ENCODE data around the gene PCSK2.

Gene PCSK2

GRCh38 chr20:17287998-17288397, 61.2 kb downstream of the PCSK2 start:
- H3K36me3 Mint-ChIP-seq (ENCODE audit: insufficient read depth) = no peaks in the 10 kb centered on the region
- H3K9me3 Mint-ChIP-seq = peaks cover 0 to 2% of the 10 kb centered on the region in 2 donors
- H3K27me3 Mint-ChIP-seq = peaks cover 5 to 18% of the 10 kb centered on the region in 2 donors
- H3K27ac Mint-ChIP-seq = no peak overlapping the region
- ATAC-seq (replicated peaks) (no peak), DNase-seq (no peak)
- H3K4me3 Mint-ChIP-seq = no peak overlapping the region
- H3K4me1 Mint-ChIP-seq (ENCODE audit: low read depth in 2 of 2) = no peaks in the 10 kb centered on the region

- ATAC-seq (replicated peaks) (no peak), DNase-seq (no peak)
- no peaks in the 10 kb centered on the region for H3K36me3 Mint-ChIP-seq (ENCODE audit: insufficient read depth)
- H3K27ac Mint-ChIP-seq = no peak overlapping the region
- no peaks in the 10 kb centered on the region for H3K4me1 Mint-ChIP-seq (ENCODE audit: low read depth in 2 of 2)
- no peak overlapping the region for H3K4me3 Mint-ChIP-seq
- peaks cover 0 to 8% of the 10 kb centered on the region in 2 donors for H3K27me3 Mint-ChIP-seq
- H3K9me3 Mint-ChIP-seq = no peaks in the 10 kb centered on the region
These were observed 68.4 kb downstream of the PCSK2 start for GRCh38 chr20:17295151-17295726.

GRCh38 chr20:17295991-17296390, 69.2 kb downstream of the PCSK2 start:
- Mint-ChIP-seq H3K4me1 (ENCODE audit: low read depth in 2 of 2) (no peaks in the 10 kb centered on the region), H3K27me3 (peaks cover 0 to 8% of the 10 kb centered on the region in 2 donors), H3K9me3 (no peaks in the 10 kb centered on the region), H3K4me3 (no peak overlapping the region), H3K36me3 (ENCODE audit: insufficient read depth) (no peaks in the 10 kb centered on the region), H3K27ac (no peak overlapping the region)
- ATAC-seq (replicated peaks) (no peak), DNase-seq (no peak)

GRCh38 chr20:17298171-17298570, 71.3 kb downstream of the PCSK2 start:
- no peak overlapping the region for H3K27ac Mint-ChIP-seq
- no peak for DNase-seq

GRCh38 chr20:17298751-17299150, 71.9 kb downstream of the PCSK2 start:
- peaks cover 0 to 15% of the 10 kb centered on the region in 2 donors for H3K27me3 Mint-ChIP-seq
- no peak overlapping the region for H3K4me3 Mint-ChIP-seq
- no peaks in the 10 kb centered on the region for H3K36me3 Mint-ChIP-seq (ENCODE audit: insufficient read depth)
- no peak overlapping the region for H3K27ac Mint-ChIP-seq
- no peak for ATAC-seq (replicated peaks)
- H3K4me1 Mint-ChIP-seq (ENCODE audit: low read depth in 2 of 2) = no peaks in the 10 kb centered on the region
- no peaks in the 10 kb centered on the region for H3K9me3 Mint-ChIP-seq
- no peak for DNase-seq

More at GRCh38 chr20:17298171-17298570, 71.3 kb downstream of the PCSK2 start:
- H3K27me3 Mint-ChIP-seq = peaks cover 0 to 15% of the 10 kb centered on the region in 2 donors
- H3K36me3 Mint-ChIP-seq (ENCODE audit: insufficient read depth) = no peaks in the 10 kb centered on the region
- H3K9me3 Mint-ChIP-seq = no peaks in the 10 kb centered on the region
- no peak for ATAC-seq (replicated peaks)
- no peaks in the 10 kb centered on the region for H3K4me1 Mint-ChIP-seq (ENCODE audit: low read depth in 2 of 2)
- no peak overlapping the region for H3K4me3 Mint-ChIP-seq

GRCh38 chr20:17300113-17300512, 73.3 kb downstream of the PCSK2 start:
- ATAC-seq (replicated peaks) = no peak
- H3K4me3 Mint-ChIP-seq = no peak overlapping the region
- DNase-seq = no peak
- H3K27me3 Mint-ChIP-seq = peaks cover 0 to 15% of the 10 kb centered on the region in 2 donors
- H3K27ac Mint-ChIP-seq = no peak overlapping the region
- no peaks in the 10 kb centered on the region for H3K9me3 Mint-ChIP-seq
- no peaks in the 10 kb centered on the region for H3K4me1 Mint-ChIP-seq (ENCODE audit: low read depth in 2 of 2)
- H3K36me3 Mint-ChIP-seq (ENCODE audit: insufficient read depth) = no peaks in the 10 kb centered on the region

GRCh38 chr20:17304774-17305173, 77.9 kb downstream of the PCSK2 start:
- Mint-ChIP-seq H3K36me3 (ENCODE audit: insufficient read depth) (no peaks in the 10 kb centered on the region), H3K27ac (no peak overlapping the region), H3K4me1 (ENCODE audit: low read depth in 2 of 2) (no peaks in the 10 kb centered on the region), H3K9me3 (peaks cover 5 to 7% of the 10 kb centered on the region in 2 donors), H3K27me3 (peaks cover 0 to 17% of the 10 kb centered on the region in 2 donors), H3K4me3 (no peak overlapping the region)
- ATAC-seq (replicated peaks) (no peak), DNase-seq (no peak)

GRCh38 chr20:17306427-17306826, 79.6 kb downstream of the PCSK2 start:
- Mint-ChIP-seq H3K27me3 (peaks cover 0 to 15% of the 10 kb centered on the region in 2 donors), H3K4me1 (ENCODE audit: low read depth in 2 of 2) (no peaks in the 10 kb centered on the region), H3K36me3 (ENCODE audit: insufficient read depth) (no peaks in the 10 kb centered on the region), H3K27ac (no peak overlapping the region), H3K4me3 (no peak overlapping the region), H3K9me3 (peaks cover 5 to 7% of the 10 kb centered on the region in 2 donors)
- ATAC-seq (replicated peaks) (no peak), DNase-seq (no peak)

- Mint-ChIP-seq H3K27ac (no peak overlapping the region), H3K9me3 (peaks cover 0 to 2% of the 10 kb centered on the region in 2 donors), H3K36me3 (ENCODE audit: insufficient read depth) (no peaks in the 10 kb centered on the region), H3K4me1 (ENCODE audit: low read depth in 2 of 2) (no peaks in the 10 kb centered on the region), H3K4me3 (no peak overlapping the region), H3K27me3 (peaks cover 28 to 31% of the 10 kb centered on the region in 2 donors)
- ATAC-seq (replicated peaks) (no peak), DNase-seq (no peak)
These were observed 87.4 kb downstream of the PCSK2 start for GRCh38 chr20:17314264-17314663.

- ATAC-seq (replicated peaks) = no peak
- DNase-seq = no peak
- Mint-ChIP-seq H3K9me3 (no peaks in the 10 kb centered on the region), H3K4me1 (ENCODE audit: low read depth in 2 of 2) (no peaks in the 10 kb centered on the region), H3K4me3 (no peak overlapping the region), H3K27me3 (peaks cover 28 to 31% of the 10 kb centered on the region in 2 donors), H3K36me3 (ENCODE audit: insufficient read depth) (no peaks in the 10 kb centered on the region), H3K27ac (no peak overlapping the region)
These were observed 88.8 kb downstream of the PCSK2 start for GRCh38 chr20:17315407-17316231.

- Mint-ChIP-seq H3K4me1 (ENCODE audit: low read depth in 2 of 2) (no peaks in the 10 kb centered on the region), H3K27ac (no peak overlapping the region), H3K4me3 (no peak overlapping the region), H3K27me3 (peaks cover 28 to 31% of the 10 kb centered on the region in 2 donors), H3K9me3 (no peaks in the 10 kb centered on the region), H3K36me3 (ENCODE audit: insufficient read depth) (no peaks in the 10 kb centered on the region)
- ATAC-seq (replicated peaks) (no peak), DNase-seq (no peak)
These were observed 89.6 kb downstream of the PCSK2 start for GRCh38 chr20:17316316-17317038.

GRCh38 chr20:17317341-17317740, 90.5 kb downstream of the PCSK2 start:
- H3K27me3 Mint-ChIP-seq = peaks cover 28 to 31% of the 10 kb centered on the region in 2 donors
- H3K27ac Mint-ChIP-seq = no peak overlapping the region
- H3K9me3 Mint-ChIP-seq = no peaks in the 10 kb centered on the region
- ATAC-seq (replicated peaks) (no peak), DNase-seq (no peak)
- H3K36me3 Mint-ChIP-seq (ENCODE audit: insufficient read depth) = no peaks in the 10 kb centered on the region
- H3K4me3 Mint-ChIP-seq = no peak overlapping the region
- no peaks in the 10 kb centered on the region for H3K4me1 Mint-ChIP-seq (ENCODE audit: low read depth in 2 of 2)

GRCh38 chr20:17320456-17320855, 93.6 kb downstream of the PCSK2 start:
- ATAC-seq (replicated peaks) = no peak
- Mint-ChIP-seq H3K4me3 (no peak overlapping the region), H3K27ac (no peak overlapping the region), H3K36me3 (ENCODE audit: insufficient read depth) (no peaks in the 10 kb centered on the region), H3K4me1 (ENCODE audit: low read depth in 2 of 2) (no peaks in the 10 kb centered on the region), H3K9me3 (peaks cover 0 to 5% of the 10 kb centered on the region in 2 donors), H3K27me3 (peaks cover 20 to 43% of the 10 kb centered on the region in 2 donors)
- no peak for DNase-seq

Data from effector memory CD8-positive, alpha-beta T cell (primary cell).